ENCODE results near the gene LRP8. TPM values are rescaled to one million over a fixed set of nuclear protein-coding genes. Genes with fewer than 3 reads are reported as not detected.

Gene LRP8
- total RNA-seq, 6 experiments from 2014 or later: 0.21 to 1.2 (median 0.56) TPM

DNA sequence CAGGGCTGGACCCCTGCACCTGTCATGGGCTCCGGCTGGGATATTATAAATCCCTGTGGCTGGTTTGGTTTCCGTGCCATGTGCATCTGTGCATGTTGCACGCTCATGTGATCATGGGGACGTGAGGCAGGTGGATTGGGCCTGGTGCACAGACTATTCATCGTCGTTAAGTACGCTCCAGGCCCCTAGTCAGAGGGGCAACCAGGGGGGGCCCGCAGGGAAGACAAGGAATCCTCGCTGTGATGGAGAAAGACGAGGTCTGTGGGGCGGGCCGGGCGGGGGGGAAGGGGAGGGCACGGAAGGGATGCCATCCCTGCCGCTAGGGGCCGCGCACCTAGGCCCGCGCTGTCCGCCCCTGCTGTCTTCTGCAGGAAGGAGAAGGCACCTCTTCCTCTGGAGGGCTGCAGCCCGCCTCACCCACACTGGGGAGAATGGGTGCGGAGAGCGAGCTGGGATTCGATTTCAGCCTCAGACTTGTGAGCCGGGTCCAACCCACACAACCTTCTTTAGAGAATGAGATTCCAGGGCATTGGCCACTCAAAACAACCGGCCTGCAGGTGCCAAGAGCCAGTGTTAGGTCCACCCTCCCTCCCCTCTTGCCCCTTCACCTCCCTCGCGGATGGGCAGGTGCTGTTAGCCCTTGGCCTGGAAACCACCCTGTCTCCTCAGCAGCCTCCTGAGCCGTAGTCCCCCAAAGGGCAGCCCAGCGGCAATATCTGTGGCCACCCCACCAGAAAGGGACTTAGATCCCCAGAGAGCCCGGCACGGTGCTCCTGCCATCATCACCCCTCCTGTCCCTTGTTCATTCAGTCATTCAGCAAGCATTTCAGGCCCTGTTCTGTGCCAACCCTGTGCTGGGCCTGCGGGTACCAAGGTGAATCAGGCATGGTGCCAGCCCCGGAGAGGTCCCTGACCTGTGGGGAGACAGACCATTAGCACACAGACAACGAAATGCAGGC, 950 bp upstream of the LRP8 start:
- no peaks in the 10 kb centered on the region for H3K9me3 ChIP-seq
- TF ChIP-seq CTCF (IDR thresholded peaks at IDR 0.05) (no peak), POLR2A (IDR thresholded peaks at IDR 0.05) (no peak)
- no peaks in the 10 kb centered on the region for H3K36me3 ChIP-seq
- peak in 2 of 3 donors; percentile 13 to 48 for DNase-seq
- H3K4me3 ChIP-seq: no peak overlapping the region
- ATAC-seq: no peak
- peaks cover 0 to 8% of the 10 kb centered on the region in 2 donors for H3K27me3 ChIP-seq
- WGBS (ENCODE audit: insufficient coverage, low coverage, low lambda C conversion rate, missing lambda C conversion rate): 55% methylated on average over 22 of the region's 35 CpGs
- no peak overlapping the region for H3K27ac ChIP-seq
- peaks cover 0 to 19% (median 6%) of the 10 kb centered on the region in 4 donors for H3K4me1 ChIP-seq
- intact Hi-C loops (cut with DNase I): no loop called here

DNA sequence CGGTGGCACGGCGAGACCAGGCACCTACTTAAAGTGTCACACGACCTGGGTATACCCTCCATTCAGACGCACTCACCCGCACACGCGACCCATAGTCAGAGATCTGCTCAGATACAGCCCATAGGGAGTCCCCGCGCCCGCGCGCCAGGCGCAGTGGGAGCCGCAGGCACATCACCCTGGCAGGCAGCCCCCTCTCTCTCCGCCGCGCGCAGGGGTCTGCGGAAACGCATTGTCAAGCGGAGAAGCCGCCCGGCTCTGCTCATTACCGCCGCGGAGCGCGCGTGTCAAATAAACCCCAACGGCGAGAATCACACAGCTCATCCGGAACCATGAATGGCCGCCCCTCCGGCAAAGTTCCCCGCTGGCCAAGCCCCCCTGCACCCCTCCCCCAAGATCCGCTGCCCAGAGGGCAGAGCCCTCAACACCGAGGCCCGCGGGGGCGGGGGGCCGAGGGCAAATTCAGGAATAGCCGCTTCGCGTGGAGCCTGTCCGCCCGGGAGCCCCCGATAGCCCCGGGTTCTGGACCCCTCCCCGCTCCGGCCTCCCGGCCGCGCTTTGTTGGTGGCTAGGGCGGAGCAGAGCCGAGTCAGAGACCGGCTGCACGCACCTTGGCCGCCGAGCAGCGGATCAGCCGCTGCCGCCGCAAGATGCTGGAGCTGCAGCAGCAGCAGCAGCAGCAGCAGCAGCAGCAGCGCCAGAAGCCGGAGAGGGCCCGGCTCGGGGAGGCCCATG, 522 bp downstream of the LRP8 start:
- H3K27ac ChIP-seq: no peak overlapping the region
- DNase-seq (peak in 2 of 3 donors; percentile 39 to 56), ATAC-seq (peak in 3 of 4 donors; percentile 3 to 9 (median 5))
- peak overlapping the region; percentile 50 to 57 (median 55) for H3K4me3 ChIP-seq
- H3K27me3 ChIP-seq: peaks cover 0 to 8% of the 10 kb centered on the region in 2 donors
- no peaks in the 10 kb centered on the region for H3K36me3 ChIP-seq
- TF ChIP-seq CTCF (IDR thresholded peaks at IDR 0.05): no peak
- TF ChIP-seq POLR2A (IDR thresholded peaks at IDR 0.05): no peak
- intact Hi-C loops (cut with DNase I): no loop called here
- peaks cover 0 to 19% (median 6%) of the 10 kb centered on the region in 4 donors for H3K4me1 ChIP-seq
- 0% methylated on average over 19 of the region's 68 CpGs for WGBS (ENCODE audit: insufficient coverage, low coverage, low lambda C conversion rate, missing lambda C conversion rate)
- H3K9me3 ChIP-seq: no peaks in the 10 kb centered on the region

- intact Hi-C loops (cut with DNase I): no loop called here
- Histone ChIP-seq H3K27ac (no peak overlapping the region), H3K4me1 (peaks cover 0 to 19% (median 6%) of the 10 kb centered on the region in 4 donors), H3K27me3 (peaks cover 0 to 8% of the 10 kb centered on the region in 2 donors), H3K4me3 (peak overlapping the region; percentile 50 to 57 (median 55)), H3K9me3 (no peaks in the 10 kb centered on the region), H3K36me3 (no peaks in the 10 kb centered on the region)
- ATAC-seq (peak; percentile 31 to 48 (median 42)), DNase-seq (peak in 2 of 3 donors; percentile 29 to 54)
- no peak for TF ChIP-seq POLR2A (IDR thresholded peaks at IDR 0.05)
- TF ChIP-seq CTCF (IDR thresholded peaks at IDR 0.05): no peak
- WGBS (ENCODE audit: insufficient coverage, low coverage, low lambda C conversion rate, missing lambda C conversion rate): 0% methylated on average over 7 of the region's 53 CpGs
Measured at GRCh38 chr1:53326598-53327181, 1.2 kb downstream of the LRP8 start.

- TF ChIP-seq CTCF (IDR thresholded peaks at IDR 0.05): no peak
- no peak for TF ChIP-seq POLR2A (IDR thresholded peaks at IDR 0.05)
- H3K9me3 ChIP-seq: no peaks in the 10 kb centered on the region
- H3K27ac ChIP-seq: no peak overlapping the region
- peaks cover 0 to 8% of the 10 kb centered on the region in 2 donors for H3K27me3 ChIP-seq
- no peaks in the 10 kb centered on the region for H3K36me3 ChIP-seq
- peak; percentile 61 to 82 (median 80) for DNase-seq
- intact Hi-C loops (cut with DNase I): no loop called here
- 0% methylated on average over 3 of the region's 42 CpGs for WGBS (ENCODE audit: insufficient coverage, low coverage, low lambda C conversion rate, missing lambda C conversion rate)
- ATAC-seq: peak; percentile 75 to 82 (median 78)
- peaks cover 0 to 19% (median 6%) of the 10 kb centered on the region in 4 donors for H3K4me1 ChIP-seq
- H3K4me3 ChIP-seq: peak overlapping the region; percentile 50 to 57 (median 55)
Measured at GRCh38 chr1:53326088-53326597, 1.7 kb downstream of the LRP8 start.
